PC-3 (cell line): Measurements from ENCODE around the gene RCAN2.

Experiments used
- CTCF ChIP-seq: fragments of 300-600 bp; sonication (generic); conservative IDR thresholded peaks from 2 replicates; pipeline ENCODE4 v1.5.1; 2017; ENCODE audit warnings: antibody characterized with exemption, low read depth, mild to moderate bottlenecking, low read length
- EZH2 ChIP-seq: fragments of 300-600 bp; sonication (generic); IDR thresholded peaks from one replicate; pipeline ENCODE4 v1.6.1; 2017; ENCODE audit warnings: antibody characterized with exemption, mild to moderate bottlenecking, low read length; ENCODE audit not compliant: unreplicated experiment

- no peak for TF ChIP-seq CTCF
- TF ChIP-seq EZH2 = no peak
Observed at GRCh38 chr6:46465294-46466165, 25.7 kb downstream of the RCAN2 start.
